K562 (cell line): ENCODE results near the gene POTEJ. TPM values are rescaled to one million over a fixed set of nuclear protein-coding genes. Genes with fewer than 3 reads are reported as not detected.
"Not testable (repeated sequence)": the region's sequence is repeated elsewhere in the genome, so short reads cannot be mapped to it uniquely, and the experiment has no call there.

Experiments used
- ATAC-seq: fragments of 200-7000 bp; cut with Tn5 transposase; 3 replicates; pipeline ENCODE4 v1.9.1; 2020; ENCODE audit warnings: moderate library complexity
- BruUV-seq: library from RNA; stranded (reverse); fragments of 400-500 nt; replicated peaks from 2 replicates; lab custom pipeline; 2021; lab: Mats Ljungman, UMichigan
- CTCF ChIA-PET: fragments of 300-600 bp; formaldehyde crosslinking; extraction: SDS; loops from one replicate; lab custom pipeline; 2021; ENCODE audit warnings: low intra/inter-chr PET ratio; lab: Yijun Ruan, JAX
- POLR2A ChIA-PET: fragments of 300-600, 350-650 bp; sonication (Branson Sonifier 250); formaldehyde crosslinking; extraction: SDS; loops from one replicate; lab custom pipeline; 2021; ENCODE audit warnings: antibody characterized with exemption, inconsistent platforms; lab: Yijun Ruan, JAX
- DNase-seq, 4 experiments: peaks; one replicate each; pipeline versions ENCODE4 v3.0.0 to v3.0.0-alpha.2; 2011 to 2018; ENCODE audit warnings: low spot score in 3 of 4, mixed read lengths in 3 of 4; ENCODE audit errors: extremely low read depth in 1 of 4
- FAIRE-seq: peaks from 2 replicates; lab custom pipeline; 2011; peaks lifted over from hg19 to GRCh38; lab: Jason Lieb, UNC
- H2AFZ ChIP-seq: 2 replicates; pipeline ENCODE4 v1.6.0; 2011; ENCODE audit warnings: low read depth, low read length, control low read depth, inconsistent platforms
- H3K27ac ChIP-seq: fragments of 200-600 bp; 3 replicates; pipeline ENCODE4 v1.8.0; 2011; ENCODE audit warnings: low read depth, mild to moderate bottlenecking, control low read depth, inconsistent platforms, low read length, moderate library complexity, mixed read lengths; ENCODE audit errors: extremely low read depth
- H3K27me3 ChIP-seq, 2 experiments: fragments of 300-600 bp in 1 of 2; 2 replicates in 1 of 2; 3 replicates in 1 of 2; pipeline versions ENCODE4 v1.6.0 to v1.8.0; 2011; ENCODE audit warnings: inconsistent platforms in 2 of 2, low read length in 2 of 2, mild to moderate bottlenecking in 1 of 2, mixed read lengths in 1 of 2, moderate library complexity in 1 of 2; ENCODE audit not compliant: control insufficient read depth in 2 of 2, insufficient read depth in 2 of 2
- H3K36me3 ChIP-seq: fragments of 300-600 bp; 3 replicates; pipeline ENCODE4 v1.8.0; 2011; ENCODE audit warnings: mild to moderate bottlenecking, low read length, inconsistent platforms; ENCODE audit not compliant: control insufficient read depth, insufficient read depth
- H3K4me1 ChIP-seq, 2 experiments: fragments of 200-600 bp in 1 of 2; replicated peaks in 1 of 2; 2 replicates in 1 of 2; 3 replicates in 1 of 2; pipeline versions ENCODE4 v1.5.1 to v1.8.0; 2011; ENCODE audit warnings: inconsistent platforms in 2 of 2, low read length in 2 of 2, mild to moderate bottlenecking in 1 of 2, mixed read lengths in 1 of 2, moderate library complexity in 1 of 2; ENCODE audit not compliant: control insufficient read depth in 2 of 2, insufficient read depth in 2 of 2
- H3K4me2 ChIP-seq: 2 replicates; pipeline ENCODE4 v1.6.1; 2011; ENCODE audit warnings: low read length, control low read depth, inconsistent platforms, mixed read lengths; ENCODE audit not compliant: insufficient read depth
- H3K4me3 ChIP-seq: fragments of 200-600 bp; sonication (generic), shearing (Covaris generic); 2 replicates; pipeline ENCODE4 v1.5.1; 2016; ENCODE audit warnings: control low read depth, inconsistent platforms
- H3K79me2 ChIP-seq: fragments of 200-600 bp; 3 replicates; pipeline ENCODE4 v1.8.0; 2011; ENCODE audit warnings: low read length, inconsistent platforms; ENCODE audit not compliant: control insufficient read depth, insufficient read depth
- H3K9ac ChIP-seq, 2 experiments: 2 replicates each; pipeline versions ENCODE4 v1.6.0 to v1.6.1; 2011; ENCODE audit warnings: low read depth in 2 of 2, low read length in 2 of 2, control low read depth in 1 of 2, inconsistent platforms in 1 of 2, mild to moderate bottlenecking in 1 of 2, mixed read lengths in 1 of 2; ENCODE audit not compliant: insufficient read depth in 1 of 2
- H3K9me1 ChIP-seq: one replicate; pipeline ENCODE4 v1.6.0; 2011; ENCODE audit warnings: inconsistent platforms, mild to moderate bottlenecking, low read length, moderate library complexity; ENCODE audit not compliant: control insufficient read depth, insufficient read depth
- H3K9me3 ChIP-seq: replicated peaks from 2 replicates; pipeline ENCODE4 v1.5.1; 2011; ENCODE audit warnings: low read depth, low read length, inconsistent platforms; ENCODE audit not compliant: control insufficient read depth, insufficient read depth
- H4K20me1 ChIP-seq: replicated peaks from 2 replicates; pipeline ENCODE4 v1.6.1; 2011; ENCODE audit warnings: low read length, inconsistent platforms, mixed read lengths; ENCODE audit not compliant: control insufficient read depth, insufficient read depth
- WGBS: fragments of 100-300 bp; shearing (Covaris generic); methylation state at CpG from one replicate; pipeline ENCODE4 v1.1.6; 2016; ENCODE audit warnings: low coverage, mixed read lengths; ENCODE audit not compliant: insufficient coverage; ENCODE audit errors: missing lambda C conversion rate; 5-methylcytosine and 5-hydroxymethylcytosine counted together
- in situ Hi-C: fragments of 300-500 bp; cut with MboI; formaldehyde crosslinking; loops from 4 replicates; pipeline ENCODE4 v1.15.0; 2018; ENCODE audit warnings: inconsistent platforms, mixed read lengths
- intact Hi-C: fragments of 100-400 bp; cut with micrococcal nuclease; formaldehyde crosslinking; loops from 2 replicates; pipeline ENCODE4 v1.14.2; 2022
- polyA plus RNA-seq, 8 experiments: library from polyadenylated mRNA; depleted of rRNA in 4 of 8; stranded (reverse) in 5 of 8; unstranded in 3 of 8; fragments of >200 nt; fragmentation: Nextera tagmentation in 2 of 8; fragmentation: Illumina TruSeq in 1 of 8; extraction: Ambion mirVana in 2 of 8; extraction: Trizol in 1 of 8; gene quantifications; 2 replicates each; pipeline versions ENCODE4 v1.2.1 to v1.2.3, GENCODE V29; 2011 to 2014; ENCODE audit warnings: inconsistent platforms in 1 of 8, missing spikeins in 1 of 8
- total RNA-seq, 7 experiments: library from RNA; depleted of rRNA in 6 of 7; stranded (reverse); fragments of >200 nt in 6 of 7; fragmentation: Illumina TruSeq in 2 of 7; extraction: Trizol in 2 of 7; gene quantifications; 2 replicates each; pipeline versions ENCODE4 v1.2.1 to v1.2.3, GENCODE V29; 2011 to 2021; ENCODE audit warnings: low replicate concordance in 1 of 7

POTEJ gene
- total and polyA plus RNA-seq, 9 of the 15 experiments (the other 6 are each of a cell fraction or from before 2014, with no cell fraction given), result not detected

DNA sequence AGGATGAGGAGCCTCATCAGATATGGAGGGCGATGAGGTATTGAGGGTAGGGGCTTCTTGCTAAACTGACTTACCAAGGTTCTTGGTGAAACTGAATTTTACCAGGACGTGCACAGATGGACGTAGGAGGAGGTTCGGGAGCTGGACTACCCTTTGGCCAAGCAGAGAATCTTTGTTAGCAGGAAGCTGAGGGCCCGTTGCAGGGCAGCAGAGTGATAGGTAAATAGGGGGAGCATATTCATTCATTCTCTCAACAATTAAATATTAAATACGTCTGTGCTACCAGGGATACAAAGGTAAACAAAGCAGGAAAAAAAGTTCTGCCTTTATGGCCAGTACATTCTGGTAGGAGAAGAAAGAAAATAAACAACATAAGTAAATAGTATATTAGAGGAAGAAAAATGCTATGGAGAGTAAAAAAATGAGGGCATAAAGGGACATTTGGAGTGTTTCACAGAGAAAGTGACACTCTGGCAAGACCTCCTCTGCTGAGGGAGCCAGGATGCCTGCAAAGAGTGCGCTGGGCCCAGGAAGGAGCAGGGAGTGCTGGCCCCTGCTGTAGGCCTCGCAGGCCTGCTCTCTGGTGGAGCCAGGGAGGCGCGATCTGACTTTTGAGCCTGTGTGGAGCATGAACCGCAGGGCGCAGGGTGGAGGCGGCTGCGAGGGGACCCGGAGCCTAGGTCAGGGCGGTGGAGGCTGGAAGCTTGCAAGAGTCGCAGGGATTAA, 2.8 kb upstream of the POTEJ start:
- H3K9ac ChIP-seq, POLR2A ChIA-PET, FAIRE-seq, H3K36me3 ChIP-seq, H3K9me1 ChIP-seq, BruUV-seq, DNase-seq, H3K79me2 ChIP-seq, H3K27ac ChIP-seq, H4K20me1 ChIP-seq, H3K4me3 ChIP-seq, CTCF ChIA-PET, H2AFZ ChIP-seq, H3K4me1 ChIP-seq, H3K4me2 ChIP-seq, H3K27me3 ChIP-seq, in situ Hi-C loops, H3K9me3 ChIP-seq, intact Hi-C loops: not testable (repeated sequence)
- 0% methylated on average over 4 of the region's 17 CpGs for WGBS
- ATAC-seq, result peak; percentile 76

DNA sequence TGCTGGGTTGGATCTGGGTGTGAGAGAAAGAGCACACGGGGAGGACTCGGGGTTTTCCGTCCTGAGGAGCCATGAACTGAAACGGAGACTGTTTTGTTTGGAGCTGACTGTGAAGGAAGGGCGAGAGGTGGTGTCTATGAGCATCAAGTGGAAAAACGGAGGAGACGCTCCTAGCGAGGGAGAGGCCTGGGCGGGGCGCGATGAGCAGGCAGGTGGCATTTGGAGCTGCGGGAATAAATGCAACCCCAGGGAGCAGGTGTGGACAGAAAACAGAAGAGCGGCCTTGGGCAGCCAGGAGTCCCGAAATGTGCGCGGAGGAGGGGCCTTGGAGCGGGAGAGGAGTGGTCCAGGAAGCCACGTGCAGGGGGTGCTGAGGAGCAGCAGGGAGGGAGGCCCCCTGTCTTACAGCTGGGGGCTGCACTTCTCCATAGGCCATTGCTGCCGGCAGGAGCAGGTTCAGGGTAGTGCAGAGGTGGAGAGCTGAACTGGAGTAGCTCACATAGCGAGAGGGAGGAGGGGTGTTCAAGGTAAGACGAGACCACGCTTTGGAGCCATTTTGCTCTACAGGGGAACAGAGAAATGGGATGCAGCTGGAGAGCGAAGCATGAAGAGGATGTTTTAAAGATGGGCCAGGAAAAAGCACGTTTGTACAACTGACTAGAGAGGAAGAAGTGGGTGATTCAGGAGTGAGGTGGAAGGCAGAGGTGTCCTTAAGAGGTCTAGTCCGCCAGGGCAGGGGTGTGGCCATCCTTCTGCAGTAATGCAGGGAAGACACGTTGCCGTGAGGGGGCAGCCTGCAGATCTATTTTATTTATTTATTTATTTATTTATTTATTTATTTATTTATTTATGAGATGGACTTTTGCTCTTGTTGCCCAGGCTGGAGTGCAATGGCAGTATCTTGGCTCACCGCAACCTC, 2.0 kb upstream of the POTEJ start:
- H3K36me3 ChIP-seq, H3K9ac ChIP-seq, H3K4me3 ChIP-seq, H3K27me3 ChIP-seq, in situ Hi-C loops, H3K9me1 ChIP-seq, H2AFZ ChIP-seq, H3K4me2 ChIP-seq, FAIRE-seq, H3K9me3 ChIP-seq, H4K20me1 ChIP-seq, DNase-seq, intact Hi-C loops, CTCF ChIA-PET, H3K4me1 ChIP-seq, H3K27ac ChIP-seq, BruUV-seq, POLR2A ChIA-PET, H3K79me2 ChIP-seq: not testable (repeated sequence)
- ATAC-seq, result peak; percentile 88
- 0% methylated on average over 3 of the region's 28 CpGs for WGBS

DNA sequence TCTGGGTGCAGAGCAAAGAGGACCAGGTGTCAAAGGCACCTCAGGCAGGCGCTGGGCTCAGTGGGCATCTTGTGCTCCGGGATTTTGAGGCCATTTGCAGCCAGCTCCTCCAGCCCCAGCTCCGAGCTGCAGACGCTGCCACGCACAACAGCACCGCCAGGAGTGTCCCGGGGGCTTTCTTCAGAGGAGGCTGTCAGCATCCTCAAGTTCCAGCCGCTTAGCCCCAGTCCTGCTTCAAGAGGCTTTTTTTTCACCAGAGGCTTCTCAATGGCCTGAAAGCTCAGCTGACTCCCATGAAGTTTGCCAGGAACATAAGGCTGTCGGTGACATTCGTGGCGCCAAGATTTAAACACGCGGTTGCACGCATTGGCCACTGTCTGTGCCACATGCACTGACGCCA, 754 bp upstream of the POTEJ start:
- FAIRE-seq, H3K9me1 ChIP-seq, H3K4me1 ChIP-seq, H3K27me3 ChIP-seq, H3K4me2 ChIP-seq, intact Hi-C loops, H3K27ac ChIP-seq, in situ Hi-C loops, H3K79me2 ChIP-seq, H2AFZ ChIP-seq, BruUV-seq, POLR2A ChIA-PET, H3K4me3 ChIP-seq, H3K36me3 ChIP-seq, ATAC-seq, CTCF ChIA-PET, DNase-seq, H4K20me1 ChIP-seq, H3K9ac ChIP-seq, H3K9me3 ChIP-seq: not testable (repeated sequence)
- 35% methylated on average over 13 of the region's 15 CpGs for WGBS
